Measurements from ENCODE around the gene FAAH2.
"Not testable (repeated sequence)": the region's sequence is repeated elsewhere in the genome, so short reads cannot be mapped to it uniquely, and the experiment has no call there.

The FAAH2 gene

GRCh38 chrX:57380026-57380796 lies 93.7 kb downstream of the FAAH2 start:
- DNase-seq (ENCODE audit: low read depth in 2 of 2), result no peak

DNA sequence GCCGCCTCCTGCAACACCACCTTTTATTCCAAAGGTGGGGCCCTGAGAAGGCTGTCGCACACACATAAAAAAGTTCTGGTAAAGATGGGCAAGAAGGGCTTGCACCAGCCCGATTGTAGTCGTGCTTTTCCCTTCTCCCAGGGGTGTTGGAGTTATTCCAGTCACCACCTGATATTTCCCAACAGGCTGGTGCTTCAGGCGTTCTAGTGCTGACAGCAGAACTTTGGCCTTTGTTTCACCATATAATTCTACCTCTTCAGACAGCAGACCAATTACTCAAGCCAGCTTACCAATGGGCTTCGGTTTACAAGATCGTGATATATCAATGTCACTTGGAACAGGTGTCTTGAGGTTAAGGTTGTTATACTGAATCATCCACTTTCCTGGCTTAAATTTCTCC lies 107.7 kb downstream of the FAAH2 start:
- DNase-seq (ENCODE audit: low read depth in 2 of 2), result not testable (repeated sequence)

DNA sequence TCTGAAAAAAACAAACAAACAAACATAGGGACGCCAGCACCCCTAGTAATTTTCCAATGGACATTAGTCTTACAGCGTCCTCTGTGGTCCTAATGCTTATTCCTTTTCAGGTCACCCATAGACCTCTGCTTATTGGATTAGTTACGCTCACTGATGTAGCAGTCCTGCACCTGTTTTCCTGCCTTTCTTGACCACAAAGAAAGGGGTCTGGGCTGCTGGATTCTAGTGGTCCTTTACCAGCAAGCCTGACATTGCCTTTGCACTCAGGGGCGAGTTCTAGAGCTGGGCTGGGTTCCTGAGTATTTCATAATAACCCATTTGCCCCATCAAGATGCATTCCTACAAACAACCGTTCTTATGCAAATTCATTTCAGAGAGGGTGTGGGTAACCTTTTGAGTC lies 116.7 kb downstream of the FAAH2 start:
- DNase-seq (ENCODE audit: low read depth in 2 of 2), result not testable (repeated sequence)

DNA sequence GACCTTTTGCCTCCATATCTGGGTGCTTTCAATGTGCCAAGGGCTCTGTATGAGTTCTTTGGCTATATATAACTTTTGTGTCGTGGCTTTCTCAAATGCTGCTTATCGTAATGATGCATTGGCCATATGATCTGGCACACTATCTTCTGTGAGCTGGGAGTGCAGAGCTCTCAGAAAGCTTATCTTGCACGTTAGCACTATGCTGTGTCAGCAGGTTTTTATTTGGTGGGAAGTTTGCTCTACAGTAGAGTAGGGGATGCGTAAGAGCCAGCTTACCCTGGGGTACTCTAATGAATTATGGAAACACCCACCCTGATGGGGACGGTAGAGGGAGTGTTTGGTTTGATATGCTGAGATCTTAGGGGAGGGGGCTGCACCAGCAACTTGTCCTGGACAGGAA lies 119.6 kb downstream of the FAAH2 start:
- no peak for DNase-seq (ENCODE audit: low read depth in 2 of 2)

DNA sequence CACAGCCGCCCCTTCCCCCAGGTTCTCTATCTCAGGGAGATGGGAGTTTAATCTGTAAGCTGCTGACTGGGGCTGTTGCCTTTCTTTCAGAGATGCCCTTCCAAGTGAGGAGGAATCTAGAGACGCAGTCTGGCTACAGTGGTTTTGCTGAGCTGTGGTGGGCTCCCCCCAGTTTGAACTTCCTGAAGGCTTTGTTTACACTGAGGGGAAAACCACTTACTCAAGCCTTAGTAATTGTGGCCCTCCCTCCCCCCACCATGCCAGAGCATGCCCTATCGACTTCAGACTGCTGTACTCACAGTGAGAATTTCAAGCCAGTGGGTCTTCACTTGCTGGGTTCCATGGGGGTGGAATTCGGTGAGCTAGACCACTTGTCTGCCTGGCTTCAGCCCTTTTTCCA lies 131.3 kb downstream of the FAAH2 start:
- no peak for DNase-seq (ENCODE audit: low read depth in 2 of 2)

GRCh38 chrX:57422289-57422688 lies 135.8 kb downstream of the FAAH2 start:
- no peak for DNase-seq (ENCODE audit: low read depth in 2 of 2)

DNA sequence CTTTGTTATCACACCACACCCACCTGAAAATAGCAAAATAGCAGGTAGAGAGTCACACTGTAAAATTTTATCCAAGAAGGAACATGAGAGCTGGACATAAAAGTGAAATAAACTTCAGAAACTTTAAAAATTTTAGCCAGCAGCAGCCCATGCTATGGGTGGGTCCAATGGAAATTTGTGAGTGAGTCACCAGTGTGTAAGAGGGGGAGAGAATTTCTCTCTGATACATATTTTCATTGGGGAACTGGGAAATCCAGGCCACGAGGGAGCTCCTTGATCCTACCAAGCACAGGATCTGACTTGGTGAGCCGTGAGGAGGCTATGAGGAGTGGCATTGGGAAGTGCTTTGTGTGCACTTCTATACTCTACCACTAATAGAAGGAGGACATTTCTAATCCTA lies 136.3 kb downstream of the FAAH2 start:
- DNase-seq (ENCODE audit: low read depth in 2 of 2), result no peak

- no peak for DNase-seq (ENCODE audit: low read depth in 2 of 2)
Observed at GRCh38 chrX:57445076-57445475, 158.6 kb downstream of the FAAH2 start.

DNA sequence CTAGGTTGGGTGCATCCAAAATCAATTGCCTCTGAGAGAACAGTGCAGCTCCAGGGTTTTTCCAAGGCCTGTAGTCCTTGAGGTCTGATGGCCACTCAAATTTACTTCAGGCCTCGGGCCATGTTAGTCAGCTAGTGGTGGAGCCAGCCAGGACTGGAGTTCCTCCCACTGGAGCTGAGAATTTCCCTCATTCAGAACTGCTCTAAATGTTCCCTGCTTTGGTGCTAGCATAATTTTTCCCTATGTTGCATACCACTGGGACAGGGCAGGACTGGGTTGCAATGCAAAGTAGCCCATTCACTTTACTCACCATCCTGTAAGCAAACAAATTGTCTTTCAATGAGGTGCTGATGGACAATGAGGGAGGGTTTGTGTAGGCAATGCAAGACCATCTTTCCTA lies 159.3 kb downstream of the FAAH2 start:
- DNase-seq (ENCODE audit: low read depth in 2 of 2), result no peak

DNA sequence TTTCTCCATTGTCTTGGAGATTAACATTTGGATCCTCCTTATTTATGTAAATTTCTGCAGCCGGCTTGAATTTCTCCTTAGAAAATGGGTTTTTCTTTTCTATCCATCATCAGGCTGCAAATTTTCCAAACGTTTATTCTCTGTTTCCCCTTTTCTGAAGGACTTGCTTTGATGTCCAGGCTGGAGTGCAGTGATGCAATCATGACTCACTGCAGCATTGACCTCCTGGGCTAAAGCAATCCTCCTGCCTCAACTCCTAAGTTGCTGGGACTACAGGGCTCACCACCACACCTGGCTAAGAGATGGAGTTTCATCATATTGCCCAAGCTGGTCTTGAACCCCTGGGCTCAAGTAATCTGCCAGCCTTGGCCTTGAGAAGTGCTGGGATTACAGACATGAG lies 161.3 kb downstream of the FAAH2 start:
- DNase-seq (ENCODE audit: low read depth in 2 of 2), result no peak

- no peak for DNase-seq (ENCODE audit: low read depth in 2 of 2)
Observed at GRCh38 chrX:57451426-57452020, 165.0 kb downstream of the FAAH2 start.

- DNase-seq (ENCODE audit: low read depth in 2 of 2), result no peak
Observed at GRCh38 chrX:57453901-57454300, 167.4 kb downstream of the FAAH2 start.

- DNase-seq (ENCODE audit: low read depth in 2 of 2), result no peak
Observed at GRCh38 chrX:57481514-57481913, 195.0 kb downstream of the FAAH2 start.

DNA sequence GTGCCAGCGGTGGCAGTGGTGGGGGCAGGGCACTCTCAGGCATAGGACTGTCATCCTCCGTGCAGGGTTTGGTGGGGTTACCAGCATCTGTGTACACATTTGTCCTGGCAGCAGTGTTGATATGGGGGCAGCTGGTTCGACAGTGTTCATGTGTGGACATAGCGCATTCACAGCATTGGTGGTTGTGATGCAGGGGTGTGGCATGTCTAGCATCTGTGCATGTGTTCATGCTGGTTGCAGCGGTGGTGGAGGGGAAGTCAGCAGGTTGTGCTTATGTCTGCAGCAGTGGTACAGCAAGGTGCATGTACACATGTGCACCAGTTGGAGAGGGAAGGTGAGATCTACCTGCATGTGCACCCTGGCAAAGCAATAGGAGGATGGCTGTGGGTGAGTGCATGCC lies 230.0 kb downstream of the FAAH2 start:
- DNase-seq (ENCODE audit: low read depth in 2 of 2), result no peak

GRCh38 chrX:57519578-57520118 lies 233.1 kb downstream of the FAAH2 start:
- no peak for DNase-seq (ENCODE audit: low read depth in 2 of 2)

DNA sequence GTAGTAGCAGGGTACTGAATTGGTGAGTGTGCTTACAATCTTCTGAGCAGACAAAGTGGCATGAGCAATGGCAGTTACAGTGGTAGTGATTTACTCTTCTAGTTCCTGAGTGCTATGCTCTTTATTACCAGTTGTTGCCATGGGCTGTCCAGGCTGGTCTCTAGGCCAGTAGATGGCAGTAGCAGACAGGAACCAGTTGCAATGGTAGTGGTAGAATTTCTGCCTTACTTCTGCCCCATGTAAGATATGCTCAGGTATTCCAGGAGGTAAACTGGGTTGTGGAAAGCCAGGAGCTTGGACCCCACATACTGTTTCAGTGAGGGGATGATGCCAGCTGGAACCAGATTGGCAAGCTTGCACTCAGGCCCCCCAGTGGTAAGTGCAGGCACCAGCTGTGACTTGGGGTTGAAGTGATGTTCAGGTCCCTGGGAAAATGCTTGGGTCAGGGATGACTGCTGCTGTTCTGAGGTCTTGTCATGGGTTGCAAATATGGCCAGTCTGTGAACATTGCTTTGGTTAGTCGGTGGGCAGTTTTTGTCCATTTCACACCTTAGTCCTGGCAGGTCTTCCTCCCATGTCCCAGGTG lies 242.3 kb downstream of the FAAH2 start:
- no peak for DNase-seq (ENCODE audit: low read depth in 2 of 2)

Measured in stimulated activated CD4-positive, alpha-beta T cell treated with anti-CD3 and anti-CD28 coated beads, Interleukin-1b, Interleukin-23, amount 100 ng/mL, for 4 hours (primary cell).